Hepatocyte (in vitro differentiated cells): ENCODE data around the gene TMEM213. TPM values are rescaled to one million over a fixed set of nuclear protein-coding genes. Genes with fewer than 3 reads are reported as not detected.
A peak's percentile ranks its signal among the peaks of the same experiment; 100 is the strongest.

ENCODE experiments used
- DNase-seq: peaks from one replicate; pipeline ENCODE4 v3.0.0-alpha.2; 2016; ENCODE audit warnings: low spot score
- H2AFZ ChIP-seq: fragments of 200-600 bp; sonication (generic); 2 replicates; pipeline ENCODE4 v1.6.0; 2016; ENCODE audit warnings: antibody characterized with exemption, mild to moderate bottlenecking
- H3K27ac ChIP-seq: fragments of 200-600 bp; sonication (generic); 2 replicates; pipeline ENCODE4 v1.5.1; 2016; ENCODE audit warnings: mild to moderate bottlenecking
- H3K27me3 ChIP-seq: fragments of 200-600 bp; sonication (generic); 2 replicates; pipeline ENCODE4 v1.6.1; 2016
- H3K36me3 ChIP-seq: fragments of 200-600 bp; sonication (generic); replicated peaks from 2 replicates; pipeline ENCODE4 v1.5.1; 2016; ENCODE audit warnings: low read depth; ENCODE audit not compliant: insufficient read depth
- H3K4me1 ChIP-seq: fragments of 200-600 bp; sonication (generic); 2 replicates; pipeline ENCODE4 v1.5.1; 2016; ENCODE audit warnings: mild to moderate bottlenecking, moderate library complexity; ENCODE audit not compliant: insufficient read depth
- H3K4me2 ChIP-seq: fragments of 200-600 bp; sonication (generic); 2 replicates; pipeline ENCODE4 v1.6.0; 2016
- H3K4me3 ChIP-seq: fragments of 200-600 bp; sonication (generic); 2 replicates; pipeline ENCODE4 v1.5.1; 2016; ENCODE audit warnings: mild to moderate bottlenecking
- H3K79me2 ChIP-seq: fragments of 200-600 bp; sonication (generic); 2 replicates; pipeline ENCODE4 v1.6.0; 2017; ENCODE audit warnings: mild to moderate bottlenecking
- H3K9me2 ChIP-seq: fragments of 200-600 bp; sonication (generic); replicated peaks from 2 replicates; pipeline ENCODE4 v1.6.0; 2017; ENCODE audit warnings: mild to moderate bottlenecking; ENCODE audit not compliant: insufficient read depth
- H3K9me3 ChIP-seq: fragments of 200-600 bp; sonication (generic); 2 replicates; pipeline ENCODE4 v1.5.1; 2016; ENCODE audit warnings: low read depth, mild to moderate bottlenecking
- H4K20me1 ChIP-seq: fragments of 200-600 bp; sonication (generic); 2 replicates; pipeline ENCODE4 v1.6.0; 2016; ENCODE audit warnings: mild to moderate bottlenecking; ENCODE audit not compliant: insufficient read depth, poor library complexity, severe bottlenecking
- CTCF ChIP-seq: fragments of 200-600 bp; sonication (generic); IDR thresholded peaks from 2 replicates; pipeline ENCODE4 v1.5.1; 2016; ENCODE audit warnings: antibody characterized with exemption, mild to moderate bottlenecking; ENCODE audit not compliant: poor library complexity
- EZH2 ChIP-seq: fragments of 200-600 bp; sonication (generic); IDR thresholded peaks from 2 replicates; pipeline ENCODE4 v1.6.1; 2016; ENCODE audit warnings: antibody characterized with exemption, mild to moderate bottlenecking, borderline replicate concordance
- EZH2phosphoT487 ChIP-seq: fragments of 200-600 bp; sonication (generic); IDR thresholded peaks from one replicate; pipeline ENCODE4 v1.6.1; 2018; ENCODE audit warnings: antibody characterized with exemption, mild to moderate bottlenecking, low read depth, moderate library complexity; ENCODE audit not compliant: unreplicated experiment, severe bottlenecking
- WGBS: methylation state at CpG from one replicate; pipeline ENCODE4 v1.1.6; 2016; ENCODE audit warnings: low lambda C conversion rate; ENCODE audit errors: missing lambda C conversion rate; 5-methylcytosine and 5-hydroxymethylcytosine counted together
- polyA plus RNA-seq: library from polyadenylated mRNA; unstranded; fragments of >200 nt; fragmentation: Nextera tagmentation; extraction: Ambion mirVana; gene quantifications from 2 replicates; pipeline ENCODE4 v1.2.1, GENCODE V29; 2016
- total RNA-seq: library from RNA; depleted of rRNA; stranded (reverse); fragments of >200 nt; gene quantifications from 2 replicates; pipeline ENCODE4 v1.2.3, GENCODE V29; 2014

TMEM213 gene
- total and polyA plus RNA-seq, 2 experiments from 2014 or later = 0.03 to 0.93 TPM

DNA sequence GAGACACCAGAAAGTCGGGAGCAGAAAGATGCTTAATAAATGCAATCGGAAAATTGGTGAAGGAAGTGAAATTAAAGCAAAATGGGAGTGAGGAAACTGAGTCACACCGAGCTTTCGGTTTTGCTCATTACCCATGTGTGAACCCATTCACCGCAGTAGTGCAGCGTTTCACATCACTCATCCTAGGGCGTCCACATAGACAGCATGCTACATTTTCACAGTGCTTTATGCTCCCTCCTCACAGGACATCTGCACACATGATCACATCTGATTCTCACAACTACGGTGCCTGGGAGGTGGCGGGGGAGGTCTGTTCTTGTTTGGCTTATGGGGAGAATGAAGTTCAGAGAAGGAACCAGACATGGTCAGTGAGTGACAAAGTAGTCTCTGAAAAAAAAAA, 36.8 kb downstream of the TMEM213 start:
- Histone ChIP-seq H3K4me2 (no peak overlapping the region), H3K4me1 (no peaks in the 10 kb centered on the region), H3K4me3 (no peak overlapping the region), H3K79me2 (no peaks in the 10 kb centered on the region), H4K20me1 (no peaks in the 10 kb centered on the region), H3K27me3 (no peaks in the 10 kb centered on the region), H2AFZ (no peak overlapping the region), H3K36me3 (no peaks in the 10 kb centered on the region), H3K9me2 (no peaks in the 10 kb centered on the region), H3K9me3 (no peaks in the 10 kb centered on the region), H3K27ac (no peak overlapping the region)
- DNase-seq = no peak
- whole genome bisulfite sequencing = 97% methylated on average over 9 of the region's 9 CpGs
- TF ChIP-seq CTCF (no peak), EZH2 (no peak), EZH2phosphoT487 (no peak)

DNA sequence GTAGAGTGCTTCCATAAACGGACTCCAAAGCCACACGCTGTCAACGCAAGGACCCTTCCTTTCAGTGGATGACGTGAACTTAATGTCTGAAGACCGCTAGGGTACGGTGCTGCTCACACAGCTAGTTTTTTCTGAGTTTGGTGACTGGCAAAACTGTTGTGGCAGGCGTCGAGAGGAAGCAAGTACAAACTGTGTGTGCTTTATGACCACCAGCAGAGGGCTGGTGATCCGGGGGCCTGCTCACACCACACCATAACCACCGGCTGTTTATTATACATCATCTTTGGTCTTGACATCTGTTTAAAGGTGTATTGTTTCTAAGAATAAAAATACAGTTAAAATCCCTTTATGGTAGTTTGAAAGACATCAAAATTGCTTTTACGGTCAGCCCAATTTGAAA, 37.3 kb downstream of the TMEM213 start:
- H3K4me3 ChIP-seq = no peak overlapping the region
- TF ChIP-seq EZH2phosphoT487 (no peak), CTCF (no peak), EZH2 (no peak)

GRCh38 chr7:138837627-138838026, 39.8 kb downstream of the TMEM213 start:
- Histone ChIP-seq H3K79me2 (no peaks in the 10 kb centered on the region), H3K36me3 (no peaks in the 10 kb centered on the region), H3K27me3 (no peaks in the 10 kb centered on the region), H4K20me1 (no peaks in the 10 kb centered on the region), H3K4me3 (no peak overlapping the region), H3K9me3 (no peaks in the 10 kb centered on the region), H3K4me2 (no peak overlapping the region), H3K27ac (no peak overlapping the region), H2AFZ (no peak overlapping the region), H3K9me2 (no peaks in the 10 kb centered on the region), H3K4me1 (no peaks in the 10 kb centered on the region)
- peak; percentile 6 for DNase-seq
- 84% methylated on average over 13 of the region's 13 CpGs for WGBS
- TF ChIP-seq CTCF (no peak), EZH2 (no peak)

More for the DNA sequence above, 37.3 kb downstream of the TMEM213 start:
- 90% methylated on average over 11 of the region's 11 CpGs for WGBS
- no peaks in the 10 kb centered on the region for H3K36me3 ChIP-seq
- no peaks in the 10 kb centered on the region for H4K20me1 ChIP-seq
- H3K27ac ChIP-seq = no peak overlapping the region
- H3K9me2 ChIP-seq = no peaks in the 10 kb centered on the region
- no peaks in the 10 kb centered on the region for H3K9me3 ChIP-seq
- no peaks in the 10 kb centered on the region for H3K79me2 ChIP-seq
- DNase-seq = no peak
- no peak overlapping the region for H3K4me2 ChIP-seq
- no peaks in the 10 kb centered on the region for H3K4me1 ChIP-seq
- no peak overlapping the region for H2AFZ ChIP-seq
- no peaks in the 10 kb centered on the region for H3K27me3 ChIP-seq

DNA sequence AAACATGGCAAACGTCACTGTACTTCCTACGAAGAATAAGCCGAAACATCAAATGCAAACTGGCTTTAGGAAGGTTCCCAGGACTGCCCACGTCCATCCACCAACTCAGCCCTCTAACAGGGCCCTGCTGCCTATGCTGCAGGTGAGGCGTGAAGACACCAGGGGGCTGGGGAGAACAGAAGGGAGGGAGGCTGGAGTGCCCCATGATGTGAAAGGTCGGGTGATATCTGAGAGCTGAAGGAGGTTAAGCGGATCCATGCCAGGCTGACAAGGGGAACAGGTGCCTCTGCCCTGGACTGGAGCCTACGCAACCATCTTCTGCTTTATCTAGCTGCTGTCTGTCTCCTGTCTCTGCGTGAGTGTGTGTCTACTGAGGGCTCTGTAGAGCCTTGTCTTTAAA, 40.4 kb downstream of the TMEM213 start:
- Histone ChIP-seq H3K27ac (no peak overlapping the region), H3K9me3 (no peaks in the 10 kb centered on the region), H3K4me2 (no peak overlapping the region), H3K79me2 (no peaks in the 10 kb centered on the region), H3K27me3 (no peaks in the 10 kb centered on the region), H3K4me3 (no peak overlapping the region), H3K4me1 (no peaks in the 10 kb centered on the region), H3K9me2 (no peaks in the 10 kb centered on the region), H2AFZ (no peak overlapping the region), H4K20me1 (no peaks in the 10 kb centered on the region), H3K36me3 (no peaks in the 10 kb centered on the region)
- no peak for DNase-seq
- TF ChIP-seq CTCF (no peak), EZH2 (no peak), EZH2phosphoT487 (no peak)
- WGBS = 96% methylated on average over 9 of the region's 9 CpGs
